Neural cell (in vitro differentiated cells): ENCODE results near the gene HSPBAP1. TPM values are rescaled to one million over a fixed set of nuclear protein-coding genes. Genes with fewer than 3 reads are reported as not detected.

ENCODE experiments used
- H2AFZ ChIP-seq: fragments of 200-600, 300-800 bp; sonication (generic), shearing (Covaris generic); 2 replicates; pipeline ENCODE4 v1.6.0; 2014; ENCODE audit warnings: low read depth, mild to moderate bottlenecking, antibody characterized with exemption, low read length, moderate library complexity
- H3F3A ChIP-seq: fragments of 200-600 bp; shearing (Covaris generic); 2 replicates; pipeline ENCODE4 v1.6.1; 2016; ENCODE audit warnings: mild to moderate bottlenecking, moderate library complexity, mixed read lengths, antibody characterized with exemption, low read length; ENCODE audit not compliant: insufficient read depth, poor library complexity, severe bottlenecking
- H3K27ac ChIP-seq: fragments of 200-600, 300-800 bp; sonication (generic), shearing (Covaris generic); 2 replicates; pipeline ENCODE4 v1.5.1; 2014; ENCODE audit warnings: mild to moderate bottlenecking, low read length, moderate library complexity
- H3K27me3 ChIP-seq: fragments of 300-800, 200-600 bp; sonication (generic), shearing (Covaris generic); 2 replicates; pipeline ENCODE4 v1.6.0; 2014; ENCODE audit warnings: mild to moderate bottlenecking, low read depth, low read length, moderate library complexity; ENCODE audit not compliant: insufficient read depth
- H3K36me3 ChIP-seq: fragments of 300-800, 200-600 bp; sonication (generic), shearing (Covaris generic); 2 replicates; pipeline ENCODE4 v1.5.1; 2014; ENCODE audit warnings: mild to moderate bottlenecking, antibody characterized with exemption, low read length, moderate library complexity; ENCODE audit not compliant: insufficient read depth
- H3K4me2 ChIP-seq: fragments of 300-800, 200-600 bp; sonication (generic), shearing (Covaris generic); 2 replicates; pipeline ENCODE4 v1.6.0; 2014; ENCODE audit warnings: mild to moderate bottlenecking, low read length
- H3K4me3 ChIP-seq: fragments of 300-800, 200-600 bp; sonication (generic), shearing (Covaris generic); 2 replicates; pipeline ENCODE4 v1.5.1; 2014; ENCODE audit warnings: mild to moderate bottlenecking, low read length, moderate library complexity
- H3K79me2 ChIP-seq: fragments of 200-600 bp; shearing (Covaris generic); replicated peaks from 2 replicates; pipeline ENCODE4 v1.6.0; 2014; ENCODE audit warnings: mild to moderate bottlenecking, low read length, moderate library complexity; ENCODE audit not compliant: insufficient read depth
- H3K9ac ChIP-seq: fragments of 300-800, 200-600 bp; sonication (generic), shearing (Covaris generic); 2 replicates; pipeline ENCODE4 v1.6.1; 2016; ENCODE audit warnings: mild to moderate bottlenecking, low read length, mixed read lengths
- H3K9me2 ChIP-seq: fragments of 200-600 bp; shearing (Covaris generic); 2 replicates; pipeline ENCODE4 v1.6.1; 2016; ENCODE audit warnings: mild to moderate bottlenecking, low read length, mixed read lengths; ENCODE audit not compliant: insufficient read depth
- H3K9me3 ChIP-seq: fragments of 200-600, 300-800 bp; sonication (generic), shearing (Covaris generic); 2 replicates; pipeline ENCODE4 v1.6.1; 2016; ENCODE audit warnings: mild to moderate bottlenecking, mixed run types, low read length, moderate library complexity, mixed read lengths
- H4K20me1 ChIP-seq: fragments of 200-600 bp; shearing (Covaris generic); 2 replicates; pipeline ENCODE4 v1.6.1; 2016; ENCODE audit warnings: mild to moderate bottlenecking, mixed run types; ENCODE audit not compliant: insufficient read depth
- CTCF ChIP-seq: fragments of 450-650 bp; IDR thresholded peaks from 2 replicates; pipeline ENCODE4 v1.5.1; 2014; ENCODE audit warnings: antibody characterized with exemption, mild to moderate bottlenecking, moderate library complexity; ENCODE audit not compliant: poor library complexity, severe bottlenecking
- EP300 ChIP-seq: fragments of 450-650 bp; conservative IDR thresholded peaks from 2 replicates; pipeline ENCODE4 v1.6.1; 2014; ENCODE audit warnings: antibody characterized with exemption, mild to moderate bottlenecking, moderate library complexity; ENCODE audit not compliant: poor library complexity, severe bottlenecking
- EZH2 ChIP-seq: fragments of 200-600, 300-800 bp; shearing (Covaris generic), sonication (generic); IDR thresholded peaks from 2 replicates; pipeline ENCODE4 v1.6.1; 2014; ENCODE audit warnings: antibody characterized with exemption, low read length, borderline replicate concordance, mild to moderate bottlenecking; ENCODE audit not compliant: insufficient read depth, poor library complexity, severe bottlenecking
- MXI1 ChIP-seq: fragments of 450-650 bp; conservative IDR thresholded peaks from 2 replicates; pipeline ENCODE4 v1.6.1; 2014; ENCODE audit warnings: antibody characterized with exemption, mild to moderate bottlenecking; ENCODE audit not compliant: poor library complexity, severe bottlenecking
- POLR2AphosphoS5 ChIP-seq: IDR thresholded peaks from 2 replicates; pipeline ENCODE4 v1.6.1; 2012
- RAD21 ChIP-seq: fragments of 450-650 bp; conservative IDR thresholded peaks from 2 replicates; pipeline ENCODE4 v1.6.1; 2014; ENCODE audit warnings: antibody characterized with exemption, mild to moderate bottlenecking, moderate library complexity
- REST ChIP-seq: IDR thresholded peaks from 2 replicates; pipeline ENCODE4 v1.6.1; 2012; ENCODE audit warnings: borderline replicate concordance
- SMC3 ChIP-seq: fragments of 450-650 bp; conservative IDR thresholded peaks from 2 replicates; pipeline ENCODE4 v1.6.1; 2014; ENCODE audit warnings: antibody characterized with exemption, mild to moderate bottlenecking, moderate library complexity; ENCODE audit not compliant: poor library complexity
- TAF1 ChIP-seq: IDR thresholded peaks from 2 replicates; pipeline ENCODE4 v1.6.1; 2012; ENCODE audit warnings: low read depth
- polyA plus RNA-seq: library from polyadenylated mRNA; depleted of rRNA; stranded (reverse); fragments of >200 nt; gene quantifications from 2 replicates; pipeline ENCODE4 v1.2.3, GENCODE V29; 2014

Gene HSPBAP1
- polyA plus RNA-seq, 1 donor from 2014 or later = 8.6 TPM

GRCh38 chr3:122795674-122796195 lies 2.1 kb upstream of the HSPBAP1 start:
- Histone ChIP-seq H3K9me3 (no peaks in the 10 kb centered on the region), H3K27me3 (no peaks in the 10 kb centered on the region), H3K9me2 (no peaks in the 10 kb centered on the region), H2AFZ (peak overlapping the region; percentile 24), H3K9ac (peak overlapping the region; percentile 79), H3K4me2 (peak overlapping the region; percentile 82), H3K36me3 (no peaks in the 10 kb centered on the region), H4K20me1 (no peaks in the 10 kb centered on the region), H3F3A (no peaks in the 10 kb centered on the region), H3K79me2 (peaks cover 15% of the 10 kb centered on the region), H3K4me3 (peak overlapping the region; percentile 77), H3K27ac (peak overlapping the region; percentile 43)
- TF ChIP-seq MXI1 (peak; percentile 4), POLR2AphosphoS5 (no peak)

GRCh38 chr3:122794779-122795673 lies 1.4 kb upstream of the HSPBAP1 start, which contains the start of gene SLC49A4:
TSS of gene SLC49A4 (plus strand) at chr3:122795069. CDS start at chr3:122795193, 124 bp downstream.
- Histone ChIP-seq H4K20me1 (no peaks in the 10 kb centered on the region), H3K9me3 (no peaks in the 10 kb centered on the region), H3K79me2 (peaks cover 15% of the 10 kb centered on the region), H3K27ac (peak within 1 kb of the TSS; percentile 43), H3K4me3 (peak within 1 kb of the TSS; percentile 77), H3K9me2 (no peaks in the 10 kb centered on the region), H3K9ac (peak within 1 kb of the TSS; percentile 79), H3F3A (no peaks in the 10 kb centered on the region), H3K4me2 (peak within 1 kb of the TSS; percentile 95), H3K36me3 (no peaks in the 10 kb centered on the region), H2AFZ (peak within 1 kb of the TSS; percentile 87), H3K27me3 (no peaks in the 10 kb centered on the region)
- TF ChIP-seq MXI1 (peak; percentile 44), CTCF (no peak), SMC3 (peak; percentile 44), EP300 (peak; percentile 33), REST (no peak), TAF1 (no peak), POLR2AphosphoS5 (peak; percentile 46)

- Histone ChIP-seq H3K9me2 (no peaks in the 10 kb centered on the region), H2AFZ (no peak overlapping the region), H3K27me3 (no peaks in the 10 kb centered on the region), H3K27ac (peak overlapping the region; percentile 37), H3K79me2 (peaks cover 15% of the 10 kb centered on the region), H4K20me1 (no peaks in the 10 kb centered on the region), H3K4me3 (peak overlapping the region; percentile 77), H3K4me2 (peak overlapping the region; percentile 95), H3K9ac (peak overlapping the region; percentile 79), H3K36me3 (no peaks in the 10 kb centered on the region), H3F3A (no peaks in the 10 kb centered on the region), H3K9me3 (no peaks in the 10 kb centered on the region)
- no peak for TF ChIP-seq EP300
- TF ChIP-seq TAF1 = no peak
- TF ChIP-seq EZH2 = no peak
- no peak for TF ChIP-seq POLR2AphosphoS5
- TF ChIP-seq SMC3 = no peak
- TF ChIP-seq RAD21 = no peak
- no peak for TF ChIP-seq CTCF
These were observed 800 bp upstream of the HSPBAP1 start for GRCh38 chr3:122794483-122794778.
